ENCODE results near the gene CHD9.

The CHD9 gene

DNA sequence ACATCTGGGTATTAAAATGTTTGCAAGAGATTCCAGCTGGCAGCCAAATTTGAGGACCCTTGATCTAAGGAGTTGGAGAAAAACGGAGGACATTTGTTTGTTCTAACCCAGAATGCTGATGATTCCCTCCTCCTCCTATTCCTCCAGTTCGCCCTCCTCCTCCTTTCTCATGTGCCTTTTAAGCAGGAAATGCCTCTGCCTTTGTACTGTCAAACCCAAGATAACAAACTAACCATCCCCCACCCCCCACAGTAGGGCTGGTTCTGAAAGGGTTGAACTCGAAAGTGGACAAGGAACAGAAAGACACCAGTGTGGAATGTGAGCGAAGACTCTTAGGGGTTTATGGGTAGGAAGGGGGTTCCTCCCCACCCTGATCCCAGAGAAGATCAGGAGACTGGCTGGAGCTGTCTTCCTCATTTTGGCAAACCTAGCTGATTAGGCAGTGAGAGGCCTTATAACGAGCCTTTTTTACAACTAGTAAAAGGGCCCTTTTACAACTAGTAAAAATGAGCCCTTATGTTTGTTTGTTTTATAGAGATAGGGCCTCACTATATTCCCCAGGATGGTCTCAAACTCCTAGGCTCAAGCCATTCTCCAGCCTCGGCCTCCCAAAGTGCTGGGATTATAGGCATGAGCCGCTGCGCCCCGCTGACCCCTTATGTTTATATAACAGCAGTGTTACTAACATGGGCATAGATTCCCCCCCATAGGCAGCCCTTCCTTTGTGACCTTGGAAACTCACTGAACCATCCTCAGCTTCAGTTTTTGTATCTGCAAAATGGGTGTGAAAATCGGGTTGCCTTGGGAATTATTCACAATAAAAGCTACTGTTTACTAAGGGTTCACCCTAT lies 975 bp downstream of the CHD9 start:
- DNase-seq: peak; percentile 33

DNA sequence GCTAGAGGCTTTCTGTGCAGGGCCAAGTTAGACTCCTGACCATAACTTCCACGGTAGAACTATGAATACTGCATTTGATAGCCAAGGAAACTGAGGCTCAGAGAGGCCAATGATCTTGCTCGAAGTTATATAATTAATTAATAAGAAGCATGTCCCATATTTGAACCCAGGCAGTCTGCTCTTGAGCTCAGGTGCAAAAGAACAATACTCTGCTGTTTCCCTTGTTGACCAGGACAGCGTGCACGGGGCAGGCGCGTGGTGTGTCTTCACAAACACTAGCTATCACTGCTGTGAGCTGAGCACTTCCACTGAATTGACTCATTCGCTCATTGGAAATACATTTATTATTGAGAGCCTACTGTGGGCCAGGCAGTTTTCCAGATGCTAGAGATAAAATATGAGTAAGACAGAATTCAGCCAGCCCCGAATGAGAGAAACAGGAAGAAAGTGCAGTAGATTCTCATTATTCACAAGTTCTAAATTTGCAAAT lies 1.6 kb downstream of the CHD9 start:
- no peak for DNase-seq
- H3K4me3 Mint-ChIP-seq: no peak overlapping the region
- CTCF ChIA-PET: interaction anchor here (1.6 to 3.0 kb wide), 6 partner anchors 8 to 228 kb away, joined by 5 to 21 read pairs (median 6); no protein-coding TSS in a partner anchor
- H3K9me3 Mint-ChIP-seq: no peaks in the 10 kb centered on the region
- no peaks in the 10 kb centered on the region for H3K36me3 Mint-ChIP-seq
- H3K27ac Mint-ChIP-seq: no peak overlapping the region
- peaks cover 39% of the 10 kb centered on the region for H3K4me1 Mint-ChIP-seq
- H3K27me3 Mint-ChIP-seq: peaks cover 8% of the 10 kb centered on the region

More for the DNA sequence above, 975 bp downstream of the CHD9 start:
- Mint-ChIP-seq H3K36me3 (no peaks in the 10 kb centered on the region), H3K27ac (peak overlapping the region; percentile 68), H3K4me1 (peaks cover 35% of the 10 kb centered on the region), H3K27me3 (peaks cover 8% of the 10 kb centered on the region), H3K9me3 (no peaks in the 10 kb centered on the region), H3K4me3 (peak overlapping the region; percentile 79)
- CTCF ChIA-PET: interaction anchor here (0.8 to 3.0 kb wide), 17 partner anchors 9 to 494 kb away, joined by 3 to 21 read pairs (median 5); partner anchors contain the start of gene AKTIP

DNA sequence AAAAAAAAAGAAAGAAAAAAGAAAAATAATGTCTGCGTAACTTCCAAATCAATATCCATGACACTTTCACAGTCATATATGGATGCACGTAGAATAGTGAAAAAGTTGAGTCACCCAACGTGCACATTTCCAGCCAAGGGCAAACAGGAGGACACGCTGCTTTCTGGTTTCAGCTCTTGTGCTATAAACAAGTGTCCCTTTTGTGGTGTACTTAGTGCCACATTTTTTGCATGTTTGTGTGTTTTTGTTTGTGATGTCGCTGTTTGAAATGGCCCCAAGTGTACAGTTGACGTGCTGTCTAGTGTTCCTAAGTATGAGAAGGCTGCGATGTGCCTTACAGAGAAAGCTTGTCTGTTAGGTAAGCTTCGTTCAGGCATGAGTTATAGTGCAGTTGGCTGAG lies 2.9 kb downstream of the CHD9 start:
- Mint-ChIP-seq H3K27me3 (peaks cover 8% of the 10 kb centered on the region), H3K36me3 (no peaks in the 10 kb centered on the region), H3K4me3 (no peak overlapping the region), H3K27ac (no peak overlapping the region), H3K9me3 (no peaks in the 10 kb centered on the region), H3K4me1 (peaks cover 45% of the 10 kb centered on the region)
- CTCF ChIA-PET: interaction anchor here (0.6 to 1.2 kb wide), 2 partner anchors 226 to 886 kb away, joined by 3 read pairs; no protein-coding TSS in a partner anchor
- no peak for DNase-seq

DNA sequence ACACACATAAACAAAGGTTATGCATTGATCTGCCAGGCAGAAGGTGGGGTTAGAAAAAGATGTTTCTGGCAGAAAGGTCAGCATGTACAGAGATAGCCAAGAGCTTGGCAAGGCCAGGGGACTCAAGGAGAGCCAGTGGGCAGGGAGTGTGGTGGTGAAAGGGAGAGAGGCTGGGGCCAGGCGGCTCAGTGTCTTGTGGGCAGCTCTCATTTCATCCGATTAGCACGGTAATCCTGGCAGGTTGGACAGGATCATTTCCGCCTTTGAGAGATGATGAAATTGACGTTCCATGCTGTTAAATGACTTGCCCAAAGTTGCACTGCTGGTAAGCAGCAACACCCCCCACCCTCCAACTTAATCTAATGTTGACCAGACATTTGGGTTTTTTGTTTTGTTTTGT lies 3.6 kb downstream of the CHD9 start:
- Mint-ChIP-seq H3K27me3 (peaks cover 4% of the 10 kb centered on the region), H3K36me3 (no peaks in the 10 kb centered on the region), H3K9me3 (no peaks in the 10 kb centered on the region), H3K4me3 (no peak overlapping the region), H3K4me1 (peaks cover 39% of the 10 kb centered on the region), H3K27ac (no peak overlapping the region)
- no peak for DNase-seq
- CTCF ChIA-PET: interaction anchor here (1.0 to 1.2 kb wide), 2 partner anchors 149 to 225 kb away, joined by 3 to 7 read pairs; no protein-coding TSS in a partner anchor

DNA sequence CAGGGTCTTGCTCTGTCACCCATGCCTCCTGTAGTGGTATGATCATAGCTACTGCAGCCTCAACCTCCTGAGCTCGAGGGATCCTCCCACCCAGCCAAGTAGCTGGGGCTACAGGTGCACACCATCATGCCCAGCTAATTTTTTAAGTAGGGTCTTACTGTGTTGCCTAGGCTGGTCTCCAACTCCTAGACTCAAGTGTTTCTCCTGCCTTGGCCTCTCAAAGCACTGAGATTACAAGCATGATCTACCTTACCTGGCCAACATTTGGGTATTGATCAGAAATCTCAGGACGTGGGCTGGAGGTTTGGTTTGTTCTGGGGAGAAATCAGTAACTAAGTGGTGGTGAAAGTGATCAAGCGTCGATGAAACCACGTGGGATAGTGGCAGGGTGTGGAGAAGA lies 4.1 kb downstream of the CHD9 start:
- H3K4me1 Mint-ChIP-seq: peaks cover 39% of the 10 kb centered on the region
- CTCF ChIA-PET: interaction anchor here (1.0 kb wide), 1 partner anchor 149 kb away, joined by 7 read pairs; no protein-coding TSS in a partner anchor
- no peak for DNase-seq
- peaks cover 4% of the 10 kb centered on the region for H3K27me3 Mint-ChIP-seq
- H3K36me3 Mint-ChIP-seq: no peaks in the 10 kb centered on the region
- no peaks in the 10 kb centered on the region for H3K9me3 Mint-ChIP-seq
- no peak overlapping the region for H3K4me3 Mint-ChIP-seq
- no peak overlapping the region for H3K27ac Mint-ChIP-seq

DNA sequence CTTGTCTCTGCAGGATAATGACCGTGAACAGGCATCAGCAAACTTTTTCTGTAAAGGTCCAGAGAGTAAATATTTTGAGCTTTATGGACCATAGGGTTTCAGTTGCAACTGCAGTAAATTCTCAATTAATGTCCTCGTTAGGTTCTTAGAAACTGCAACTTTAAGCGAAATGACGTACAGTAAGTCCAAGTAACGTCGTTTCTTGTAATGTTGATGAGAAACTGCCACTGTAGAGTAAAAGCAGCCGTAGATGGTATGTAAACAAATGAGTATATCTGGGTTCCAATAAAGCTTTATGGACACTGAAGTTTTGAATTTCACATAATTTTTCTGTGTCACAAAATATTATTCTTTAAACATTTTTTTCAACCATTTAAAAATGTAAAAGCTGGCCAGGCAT lies 4.9 kb downstream of the CHD9 start:
- CTCF ChIA-PET: interaction anchor here (0.9 to 1.7 kb wide), 2 partner anchors 23 to 33 kb away, joined by 3 to 4 read pairs; no protein-coding TSS in a partner anchor
- Mint-ChIP-seq H3K36me3 (no peaks in the 10 kb centered on the region), H3K4me1 (peaks cover 37% of the 10 kb centered on the region), H3K4me3 (no peak overlapping the region), H3K9me3 (no peaks in the 10 kb centered on the region), H3K27me3 (no peaks in the 10 kb centered on the region), H3K27ac (no peak overlapping the region)
- DNase-seq: no peak

DNA sequence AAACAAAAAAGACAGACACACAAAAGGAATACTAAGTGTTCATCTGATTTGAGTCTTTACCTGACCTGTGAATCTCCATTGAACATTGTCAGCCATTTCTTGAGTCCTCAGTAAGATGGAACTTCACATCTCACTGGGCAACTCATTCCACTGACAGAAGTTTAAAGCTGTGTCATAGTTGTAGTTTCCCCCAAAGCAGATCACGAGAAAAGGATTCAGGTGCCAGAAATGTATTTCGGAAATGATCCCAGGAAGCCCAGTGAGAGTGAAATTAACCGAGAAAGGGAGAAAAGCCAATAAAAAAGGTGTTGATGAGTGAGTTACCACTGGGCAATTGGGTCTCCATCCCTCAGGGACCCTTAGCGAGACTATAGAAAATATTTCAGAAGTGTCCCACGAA lies 6.5 kb downstream of the CHD9 start:
- DNase-seq: no peak
- Mint-ChIP-seq H3K9me3 (no peaks in the 10 kb centered on the region), H3K4me3 (no peak overlapping the region), H3K27me3 (no peaks in the 10 kb centered on the region), H3K4me1 (peaks cover 37% of the 10 kb centered on the region), H3K36me3 (no peaks in the 10 kb centered on the region), H3K27ac (no peak overlapping the region)
- CTCF ChIA-PET: interaction anchor here (1.7 kb wide), 1 partner anchor 31 kb away, joined by 4 read pairs; no protein-coding TSS in a partner anchor

DNA sequence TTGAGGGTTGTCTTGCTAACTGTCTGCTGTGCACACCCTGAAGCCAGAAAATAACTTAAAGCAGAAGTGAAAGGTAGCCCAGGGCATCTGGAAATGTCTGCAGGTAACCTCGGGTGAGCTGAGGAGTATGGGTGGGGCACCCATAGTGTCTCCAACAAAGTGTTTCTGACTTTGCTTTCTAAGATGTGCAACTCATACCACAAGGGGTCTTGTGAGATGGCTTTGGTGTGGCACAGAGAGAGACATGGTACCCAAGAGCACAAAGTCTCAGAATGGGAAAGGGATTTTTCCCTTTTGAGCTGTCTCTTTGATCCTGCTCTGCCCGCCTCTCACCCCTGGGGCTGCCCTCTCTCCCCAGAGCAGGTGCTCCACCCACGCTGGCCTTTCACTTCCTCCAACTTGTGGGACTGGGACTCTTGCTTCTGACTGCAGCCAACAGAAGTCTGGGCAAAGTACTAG lies 6.9 kb downstream of the CHD9 start:
- H3K27ac Mint-ChIP-seq: peak overlapping the region; percentile 12
- CTCF ChIA-PET: no interaction called here
- H3K4me3 Mint-ChIP-seq: no peak overlapping the region

DNA sequence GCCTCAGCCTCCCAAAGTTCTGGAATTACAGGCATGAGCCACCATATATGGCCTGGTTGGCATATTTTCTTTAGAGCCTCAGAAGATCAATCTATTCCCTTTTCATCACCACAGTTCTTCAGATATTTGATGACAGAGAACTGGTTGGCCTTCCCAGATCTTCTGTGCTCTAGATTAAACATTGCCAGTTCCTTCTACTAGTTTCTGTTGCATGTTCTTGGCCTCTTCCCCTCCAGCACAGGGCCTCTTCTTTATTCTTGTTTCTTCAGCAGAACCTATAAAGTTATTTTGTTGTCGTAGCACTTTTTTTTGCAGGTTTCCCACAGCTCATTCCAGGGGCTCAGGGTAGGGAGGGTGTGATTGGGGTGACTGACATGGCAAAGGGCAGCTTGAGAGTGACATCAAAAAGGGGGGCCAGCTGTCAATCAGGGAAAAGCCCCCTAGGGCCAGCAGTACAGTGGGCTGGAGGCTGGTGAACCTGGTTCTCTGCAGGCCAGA lies 9.3 kb downstream of the CHD9 start:
- H3K36me3 Mint-ChIP-seq: peaks cover 2% of the 10 kb centered on the region
- no peak overlapping the region for H3K4me3 Mint-ChIP-seq
- no peak for DNase-seq
- H3K27ac Mint-ChIP-seq: no peak overlapping the region
- CTCF ChIA-PET: interaction anchor here (0.6 to 1.9 kb wide), 2 partner anchors 9 to 40 kb away, joined by 3 to 6 read pairs; partner anchors contain the start of gene CHD9
- H3K9me3 Mint-ChIP-seq: no peaks in the 10 kb centered on the region
- H3K27me3 Mint-ChIP-seq: no peaks in the 10 kb centered on the region
- peaks cover 42% of the 10 kb centered on the region for H3K4me1 Mint-ChIP-seq

More for the DNA sequence above, 6.9 kb downstream of the CHD9 start:
- no peaks in the 10 kb centered on the region for H3K36me3 Mint-ChIP-seq
- no peaks in the 10 kb centered on the region for H3K27me3 Mint-ChIP-seq
- no peaks in the 10 kb centered on the region for H3K9me3 Mint-ChIP-seq
- DNase-seq: peak; percentile 30
- peaks cover 33% of the 10 kb centered on the region for H3K4me1 Mint-ChIP-seq

DNA sequence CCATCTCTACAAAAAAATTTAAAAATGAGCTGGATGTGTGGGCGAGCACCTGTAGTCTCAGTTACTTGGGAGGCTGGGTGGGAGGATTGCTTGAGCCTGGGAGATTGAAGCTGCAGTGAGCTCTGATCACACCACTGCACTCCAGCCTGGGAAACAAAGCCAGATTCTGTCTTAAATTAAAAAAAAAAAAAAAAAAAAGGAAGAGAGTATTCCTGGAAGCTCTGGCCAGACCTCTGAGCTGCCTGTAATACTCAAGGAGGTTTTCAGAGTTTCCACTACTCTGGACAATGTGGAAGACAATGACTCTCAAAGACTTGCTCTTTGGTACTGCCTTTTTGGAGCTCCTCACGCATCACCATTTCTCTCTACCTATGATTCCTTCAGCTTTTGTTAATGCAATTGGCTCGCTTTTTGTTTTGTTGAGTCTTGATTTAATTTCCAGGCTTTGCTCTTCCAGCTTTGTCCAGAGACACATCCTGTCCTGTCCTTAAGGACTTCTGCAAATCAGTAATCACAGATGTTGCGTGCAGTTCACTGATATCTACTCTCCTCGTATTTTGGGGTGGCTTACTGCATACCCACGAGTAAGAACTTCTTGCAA lies 10.8 kb downstream of the CHD9 start:
- H3K4me3 Mint-ChIP-seq: no peak overlapping the region
- no peaks in the 10 kb centered on the region for H3K9me3 Mint-ChIP-seq
- no peak for DNase-seq
- H3K4me1 Mint-ChIP-seq: peaks cover 53% of the 10 kb centered on the region
- no peak overlapping the region for H3K27ac Mint-ChIP-seq
- CTCF ChIA-PET: interaction anchor here (1.9 to 2.0 kb wide), 2 partner anchors 10 to 94 kb away, joined by 4 to 6 read pairs; partner anchors contain the start of gene CHD9
- H3K36me3 Mint-ChIP-seq: peaks cover 7% of the 10 kb centered on the region
- H3K27me3 Mint-ChIP-seq: no peaks in the 10 kb centered on the region

DNA sequence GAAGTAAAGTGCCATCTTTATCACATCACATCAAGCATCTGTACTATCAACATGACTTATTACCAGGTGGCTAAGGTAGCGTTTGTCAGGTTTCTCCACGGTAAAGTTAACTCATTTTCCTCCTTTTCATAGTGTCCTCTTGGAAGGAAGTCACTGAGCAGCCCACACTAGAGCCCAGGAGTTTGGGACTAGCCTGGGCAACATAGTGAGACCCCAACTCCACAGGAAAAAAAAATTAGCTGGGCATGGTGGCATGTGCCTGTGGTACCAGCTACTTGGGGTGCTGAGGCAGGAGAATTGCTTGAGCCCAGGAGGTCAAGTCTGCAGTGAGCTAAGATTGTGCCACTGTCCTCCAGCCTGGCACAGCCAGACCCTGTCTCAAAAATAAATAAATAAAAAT lies 12.9 kb downstream of the CHD9 start:
- Mint-ChIP-seq H3K9me3 (no peaks in the 10 kb centered on the region), H3K4me1 (peaks cover 38% of the 10 kb centered on the region), H3K27ac (peak overlapping the region; percentile 25), H3K36me3 (peaks cover 7% of the 10 kb centered on the region), H3K27me3 (peaks cover 4% of the 10 kb centered on the region), H3K4me3 (no peak overlapping the region)
- DNase-seq: no peak
- CTCF ChIA-PET: interaction anchor here (1.7 kb wide), 1 partner anchor 13 kb away, joined by 3 read pairs; the partner anchor contains the start of gene CHD9

DNA sequence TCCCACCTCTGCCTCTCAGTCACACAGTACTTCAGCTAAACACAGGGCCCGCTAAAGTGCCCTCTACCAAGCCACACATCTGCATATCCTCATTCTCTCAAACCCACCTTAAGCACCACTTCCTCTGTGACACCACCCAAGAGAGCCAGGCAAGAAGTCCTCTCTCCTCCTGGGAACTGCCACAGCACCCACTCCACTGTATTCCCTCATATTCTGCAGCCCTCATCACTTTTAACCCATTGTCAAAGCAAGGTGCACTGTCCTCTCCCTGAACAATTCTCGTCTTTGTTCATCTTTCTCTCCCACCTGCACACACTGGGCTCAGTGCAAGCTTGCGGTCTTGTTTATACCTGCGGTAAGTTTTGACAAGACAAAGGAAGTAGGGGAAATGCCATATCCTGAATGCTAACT lies 13.6 kb downstream of the CHD9 start:
- peak overlapping the region; percentile 14 for H3K4me3 Mint-ChIP-seq
- no peak for DNase-seq
- peaks cover 38% of the 10 kb centered on the region for H3K4me1 Mint-ChIP-seq
- H3K27ac Mint-ChIP-seq: peak overlapping the region; percentile 33
- CTCF ChIA-PET: interaction anchor here (1.7 kb wide), 1 partner anchor 13 kb away, joined by 3 read pairs; the partner anchor contains the start of gene CHD9
- H3K27me3 Mint-ChIP-seq: peaks cover 4% of the 10 kb centered on the region
- H3K9me3 Mint-ChIP-seq: peaks cover 4% of the 10 kb centered on the region
- peaks cover 11% of the 10 kb centered on the region for H3K36me3 Mint-ChIP-seq

DNA sequence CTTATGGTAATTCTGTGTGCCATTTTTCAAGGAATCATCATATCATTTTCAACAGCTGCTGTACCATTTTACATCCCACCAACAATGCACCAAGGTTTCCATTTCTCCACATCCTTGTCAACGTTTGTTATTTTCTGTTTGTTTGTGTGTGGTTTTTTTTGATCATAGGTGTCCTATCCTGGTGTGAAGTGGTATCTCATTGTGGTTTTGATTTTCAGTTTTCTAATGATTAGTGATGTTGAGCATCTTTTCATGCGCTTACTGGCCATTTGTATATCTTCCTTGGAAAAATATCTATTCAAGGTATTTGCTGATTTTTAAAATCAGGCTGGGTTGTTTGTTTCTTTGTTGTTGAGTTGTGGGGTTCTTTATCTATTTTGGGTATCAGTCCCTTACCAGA lies 15.0 kb downstream of the CHD9 start:
- H3K36me3 Mint-ChIP-seq: peaks cover 19% of the 10 kb centered on the region
- peaks cover 13% of the 10 kb centered on the region for H3K9me3 Mint-ChIP-seq
- H3K4me1 Mint-ChIP-seq: peaks cover 33% of the 10 kb centered on the region
- H3K27me3 Mint-ChIP-seq: peaks cover 4% of the 10 kb centered on the region
- no peak overlapping the region for H3K27ac Mint-ChIP-seq
- H3K4me3 Mint-ChIP-seq: no peak overlapping the region
- no peak for DNase-seq
- CTCF ChIA-PET: no interaction called here

DNA sequence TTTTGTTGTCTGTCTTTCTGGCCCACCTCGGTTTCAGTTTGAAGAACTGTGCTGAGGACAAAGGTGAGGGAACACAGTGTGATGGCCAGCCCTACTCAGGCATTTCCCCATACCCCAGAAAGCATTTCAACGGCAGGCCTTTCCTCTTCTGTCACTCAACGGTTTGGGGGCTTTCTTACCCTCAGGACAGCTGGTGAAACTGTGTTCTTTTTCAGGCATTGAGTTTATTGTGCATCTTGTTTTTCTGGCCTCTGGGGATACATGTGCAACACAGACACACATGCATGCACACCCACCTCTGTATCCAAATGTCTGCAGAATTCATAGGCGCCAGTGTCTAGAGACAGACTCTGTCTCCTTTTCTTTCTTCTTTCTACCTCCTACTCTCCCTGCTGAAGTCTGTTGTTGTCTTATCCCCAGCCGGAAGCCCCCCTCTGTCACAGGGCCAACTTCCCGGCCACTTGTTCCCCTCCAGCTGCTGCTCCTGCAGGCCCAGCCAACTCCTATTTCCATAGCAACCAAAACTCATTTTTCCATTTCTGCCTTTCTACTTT lies 17.0 kb downstream of the CHD9 start:
- Mint-ChIP-seq H3K36me3 (peaks cover 23% of the 10 kb centered on the region), H3K9me3 (peaks cover 19% of the 10 kb centered on the region), H3K27ac (no peak overlapping the region), H3K4me3 (no peak overlapping the region), H3K4me1 (peaks cover 25% of the 10 kb centered on the region), H3K27me3 (peaks cover 4% of the 10 kb centered on the region)
- CTCF ChIA-PET: no interaction called here
- DNase-seq: no peak

Data from activated naive CD4-positive, alpha-beta T cell treated with anti-CD3 and anti-CD28 coated beads, Interleukin-2, amount 10 ng/mL, durations not matched to agents 7 days and 5 days (primary cell).